Non-pigmented ciliary epithelial cell (primary cell): ENCODE results near the gene COL6A5.
"Not testable (repeated sequence)": the region's sequence is repeated elsewhere in the genome, so short reads cannot be mapped to it uniquely, and the experiment has no call there.

Experiments
- DNase-seq: peaks from one replicate; pipeline ENCODE4 v3.0.0-alpha.2; 2010; ENCODE audit warnings: low read depth

The COL6A5 gene

GRCh38 chr3:130389743-130390478 is 44.4 kb downstream of the COL6A5 start:
- no peak for DNase-seq

DNA sequence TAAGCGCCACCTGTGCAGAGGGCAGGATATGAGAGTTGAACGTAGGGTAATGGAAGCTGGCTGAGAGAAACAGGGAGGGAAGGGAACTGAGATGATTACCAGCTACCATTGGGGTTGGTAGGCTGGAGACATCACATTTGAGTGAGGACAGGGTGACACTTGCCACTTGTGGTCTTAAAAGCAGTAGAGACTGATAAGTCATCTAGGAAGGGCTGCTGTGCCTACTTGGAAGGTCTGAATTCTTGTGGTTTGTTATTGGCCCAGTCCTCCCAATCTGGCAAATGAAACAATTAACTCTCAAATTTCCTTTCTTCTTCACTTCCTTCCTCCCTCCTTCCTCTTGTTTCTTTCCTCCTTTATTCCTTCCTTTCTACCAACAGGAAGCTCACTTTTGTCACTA is 46.8 kb downstream of the COL6A5 start:
- no peak for DNase-seq

- no peak for DNase-seq
Observed at GRCh38 chr3:130393594-130393993, 48.1 kb downstream of the COL6A5 start.

- no peak for DNase-seq
Observed at GRCh38 chr3:130395331-130395730, 49.9 kb downstream of the COL6A5 start.

- DNase-seq = peak; percentile 78
Observed at GRCh38 chr3:130395916-130396315, 50.4 kb downstream of the COL6A5 start.

DNA sequence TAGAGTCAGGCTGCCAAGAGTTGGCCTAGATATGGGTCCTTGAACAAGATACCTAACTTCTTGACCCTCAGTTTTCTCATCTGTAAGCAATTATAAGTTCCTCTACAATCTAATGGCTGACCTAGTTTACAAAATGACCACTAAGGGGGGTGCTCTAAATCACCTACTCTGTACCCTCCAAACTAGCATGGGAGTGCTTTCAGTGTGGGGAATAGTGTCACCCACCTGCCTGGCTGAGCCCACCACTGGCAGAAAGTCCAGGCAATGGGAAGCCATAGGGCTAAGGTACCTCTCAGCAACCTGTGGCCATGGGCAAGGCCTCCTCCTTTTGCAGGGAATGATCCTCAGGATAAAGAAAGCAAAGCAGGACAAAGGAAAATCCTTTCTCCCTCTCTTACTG is 58.9 kb downstream of the COL6A5 start:
- DNase-seq = no peak

GRCh38 chr3:130405956-130406355 is 60.5 kb downstream of the COL6A5 start:
- DNase-seq = no peak

DNA sequence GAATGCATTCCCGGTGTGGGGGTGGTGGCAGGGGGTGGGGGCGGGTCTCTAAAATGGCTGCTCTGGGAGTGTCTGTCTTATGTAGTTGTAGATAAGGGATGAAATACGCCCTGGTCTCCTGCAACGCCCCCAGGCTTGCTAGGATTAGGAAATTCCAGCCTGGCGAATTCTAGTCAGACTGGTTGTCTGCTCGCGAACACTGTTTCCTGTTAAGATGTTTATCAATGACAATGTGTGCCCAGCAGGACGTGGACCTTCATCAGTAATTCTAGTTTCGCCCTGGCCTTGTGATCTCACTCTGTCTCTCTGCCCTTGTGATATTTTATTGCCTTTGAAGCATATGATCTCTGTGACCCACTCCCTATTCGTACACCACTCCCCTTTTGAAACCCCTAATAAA is 62.8 kb downstream of the COL6A5 start:
- not testable (repeated sequence) for DNase-seq

- DNase-seq = no peak
Observed at GRCh38 chr3:130411320-130411719, 65.8 kb downstream of the COL6A5 start.

DNA sequence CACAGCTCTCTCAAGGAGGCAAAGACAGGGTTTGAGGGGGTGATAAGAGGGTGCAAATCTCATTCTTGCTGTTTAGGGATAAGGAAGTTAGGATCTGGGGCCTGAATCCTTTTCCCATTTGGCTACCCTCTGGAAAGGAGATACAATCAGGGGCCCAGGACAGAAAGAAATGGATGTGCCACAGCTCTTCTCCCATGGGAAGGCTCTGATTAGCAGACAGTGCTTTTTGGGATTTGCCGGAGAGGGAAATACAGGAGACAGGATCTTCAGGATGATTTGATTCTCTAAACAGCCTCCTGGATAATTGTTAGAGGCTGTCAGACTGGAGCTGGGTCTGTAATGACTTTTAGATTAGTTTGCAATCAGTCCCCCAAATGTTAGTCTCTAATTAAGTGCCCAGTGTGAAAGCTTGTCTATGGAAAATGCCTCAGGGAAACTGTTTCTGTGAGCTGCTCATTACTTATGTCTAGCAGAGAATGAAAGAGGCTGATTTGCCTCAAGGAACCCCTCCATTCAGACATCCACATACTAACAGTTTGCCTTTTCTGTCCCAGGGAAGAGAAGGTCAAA is 67.6 kb downstream of the COL6A5 start:
- no peak for DNase-seq

- no peak for DNase-seq
Observed at GRCh38 chr3:130414457-130414856, 69.0 kb downstream of the COL6A5 start.

DNA sequence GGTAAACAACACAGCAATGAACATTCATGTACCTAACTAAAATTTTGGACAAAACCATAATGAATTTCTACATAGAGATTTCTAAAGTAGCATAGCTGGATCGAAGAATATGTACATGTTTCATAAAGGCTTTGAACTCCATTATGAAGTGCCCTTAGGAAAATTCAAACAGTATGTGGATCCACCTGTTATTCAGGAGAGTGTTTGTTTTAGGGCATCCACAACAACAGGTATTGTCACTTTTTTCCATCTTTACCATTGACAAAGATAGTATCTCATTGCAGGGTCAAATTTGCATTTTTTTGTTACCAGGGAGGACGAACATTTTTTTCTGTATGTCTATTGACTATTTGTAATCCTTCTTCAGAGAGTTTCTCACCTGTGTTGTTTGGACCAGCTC is 75.0 kb downstream of the COL6A5 start:
- no peak for DNase-seq

DNA sequence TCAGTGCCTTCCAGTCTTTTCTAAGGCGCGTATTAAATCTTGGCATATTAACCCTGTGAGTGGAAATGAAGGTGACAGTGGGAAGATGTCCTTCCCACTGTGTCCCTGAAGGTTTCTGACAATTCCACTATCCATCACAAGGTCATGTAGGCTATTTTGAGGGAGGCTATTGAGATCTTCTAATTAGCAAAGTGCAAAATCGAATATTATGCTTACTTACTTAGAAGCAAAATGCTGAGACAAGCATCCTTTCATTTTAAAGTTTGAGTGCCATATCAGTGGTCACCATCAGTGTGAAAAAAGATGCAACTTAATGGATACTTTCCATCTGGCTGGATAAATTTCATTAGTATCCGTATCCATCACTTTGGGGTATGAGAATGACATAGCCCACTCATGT is 77.6 kb downstream of the COL6A5 start:
- DNase-seq = no peak

GRCh38 chr3:130424837-130425236 is 79.4 kb downstream of the COL6A5 start:
- DNase-seq = no peak

GRCh38 chr3:130425484-130425883 is 80.0 kb downstream of the COL6A5 start:
- DNase-seq = no peak

DNA sequence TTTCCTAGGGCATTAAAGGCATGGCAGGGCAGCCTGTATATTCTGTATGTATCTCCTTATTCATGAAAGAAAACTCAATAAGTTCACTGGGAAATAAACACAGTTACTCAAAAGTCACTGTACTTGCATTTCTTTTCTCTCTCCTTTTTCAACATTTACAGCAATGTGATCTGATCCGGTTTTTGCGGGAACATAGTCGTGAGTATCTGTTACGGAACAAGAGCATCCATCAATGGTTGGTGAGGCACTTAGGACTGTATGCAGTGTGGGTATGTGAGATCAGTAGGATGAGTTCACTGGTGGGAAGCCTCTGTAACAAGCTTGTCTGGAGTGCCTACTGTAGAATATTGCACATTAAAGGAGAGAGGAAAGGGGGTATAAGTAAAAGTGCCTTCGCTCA is 80.7 kb downstream of the COL6A5 start:
- DNase-seq = no peak

GRCh38 chr3:130428871-130429712 is 83.6 kb downstream of the COL6A5 start:
- DNase-seq = no peak

GRCh38 chr3:130429713-130430023 is 84.2 kb downstream of the COL6A5 start:
- no peak for DNase-seq

GRCh38 chr3:130430266-130430665 is 84.8 kb downstream of the COL6A5 start:
- no peak for DNase-seq

DNA sequence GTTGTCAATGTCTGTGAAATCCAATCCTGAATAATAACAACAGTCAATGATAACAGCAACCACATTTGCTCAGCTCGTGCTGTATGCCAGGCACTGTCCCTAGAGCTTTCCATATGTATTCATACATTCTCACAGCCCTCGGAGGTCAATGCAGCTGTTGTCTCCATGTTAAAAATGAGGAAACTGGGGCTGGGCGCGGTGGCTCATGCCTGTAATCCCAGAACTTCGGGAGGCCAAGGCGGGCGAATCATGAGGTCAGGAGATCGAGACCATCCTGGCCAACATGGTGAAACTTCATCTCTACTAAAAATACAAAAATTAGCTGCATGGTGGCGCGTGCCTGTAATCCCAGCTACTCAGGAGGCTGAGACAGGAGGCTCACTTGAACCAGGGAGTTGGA is 86.6 kb downstream of the COL6A5 start:
- not testable (repeated sequence) for DNase-seq

DNA sequence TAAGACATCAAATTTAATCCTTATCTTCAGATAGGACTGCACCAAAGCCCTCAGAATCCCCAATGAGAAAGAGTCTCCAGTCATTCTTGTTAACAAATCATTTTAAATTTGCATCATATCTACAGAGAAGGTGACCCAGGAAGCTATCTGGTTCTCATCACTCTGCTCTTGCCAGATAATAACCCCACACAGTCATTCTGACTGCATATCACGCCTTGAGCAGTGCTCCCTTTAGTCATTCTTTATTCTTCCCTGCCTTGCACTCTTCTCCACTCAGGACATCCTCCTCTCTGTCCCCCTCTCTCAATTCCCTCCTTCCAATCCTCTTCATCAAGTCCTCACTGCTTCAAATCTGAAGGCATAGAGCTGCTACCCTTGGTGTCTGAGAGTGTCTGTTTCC is 87.8 kb downstream of the COL6A5 start:
- DNase-seq = no peak

DNA sequence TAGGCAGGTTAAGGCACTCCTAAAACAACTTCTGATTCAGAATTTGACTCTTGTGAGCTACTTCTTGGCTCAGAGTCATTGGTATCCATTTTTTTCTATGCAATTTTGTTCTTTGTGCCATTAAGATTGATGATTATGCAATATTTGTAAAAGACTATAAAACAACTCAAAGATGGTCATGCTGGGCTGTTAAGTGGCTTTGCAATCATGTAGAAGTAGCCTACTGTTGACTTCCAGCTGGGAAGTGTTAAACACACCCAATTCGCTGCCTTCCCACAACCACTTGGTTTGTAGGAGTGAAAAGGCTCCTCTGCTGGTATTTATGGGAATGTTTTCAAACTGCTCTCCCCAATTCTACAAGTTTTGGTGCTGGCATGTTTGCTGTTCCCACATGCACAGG is 96.8 kb downstream of the COL6A5 start:
- no peak for DNase-seq

DNA sequence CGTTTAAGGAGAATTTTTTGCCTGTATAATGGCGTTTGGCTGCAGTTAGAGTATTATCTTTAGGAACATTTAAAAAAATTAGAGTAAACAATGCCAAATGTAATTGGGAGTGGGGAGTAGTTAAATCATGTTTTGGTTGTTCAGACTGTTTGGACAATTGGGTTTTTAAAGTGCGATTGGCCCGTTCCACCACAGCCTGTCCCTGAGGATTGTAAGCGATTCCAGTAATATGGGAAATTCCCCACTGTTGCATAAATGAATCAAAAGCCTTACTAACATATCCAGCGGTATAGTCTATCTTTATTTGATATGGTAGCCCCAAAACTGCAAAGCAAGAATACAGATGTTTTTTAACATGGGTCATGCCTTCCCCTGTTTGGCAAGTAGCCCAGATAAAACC is 101.4 kb downstream of the COL6A5 start:
- DNase-seq = not testable (repeated sequence)
